Kasumi-1 (cell line): ENCODE results near the gene CCDC57.

ENCODE experiments used
- DNase-seq, 2 experiments: peaks; one replicate each; lab custom pipeline; 2025; lab: John Stamatoyannopoulos, UW

CCDC57 gene

GRCh38 chr17:82246365-82247181 is 33.9 kb upstream of the CCDC57 start:
- peak; percentile 82 to 87 for DNase-seq

DNA sequence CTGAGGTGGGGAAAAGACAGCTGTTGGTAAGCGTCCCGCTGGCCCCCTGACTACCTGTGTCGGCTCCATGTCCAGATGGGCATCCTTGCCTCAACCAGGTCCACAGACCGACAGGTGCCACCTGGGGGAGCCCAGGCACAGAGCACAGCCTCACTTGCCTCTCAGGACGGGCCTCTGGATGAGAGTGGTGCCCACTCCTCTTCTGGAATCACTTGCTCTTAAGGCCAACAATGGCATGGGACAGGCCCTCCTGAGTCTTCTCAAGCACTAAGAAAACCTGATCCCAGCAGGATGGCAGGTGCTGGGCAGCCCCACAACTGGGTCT is 33.4 kb upstream of the CCDC57 start:
- no peak for DNase-seq

GRCh38 chr17:82245134-82246039 is 32.7 kb upstream of the CCDC57 start:
- no peak for DNase-seq

GRCh38 chr17:82244413-82245133 is 31.9 kb upstream of the CCDC57 start:
- peak; percentile 83 to 89 for DNase-seq

- DNase-seq: no peak
Measured at GRCh38 chr17:82243648-82244412, 31.2 kb upstream of the CCDC57 start.

GRCh38 chr17:82242977-82243647 is 30.5 kb upstream of the CCDC57 start:
- DNase-seq: no peak

- DNase-seq: no peak
Measured at GRCh38 chr17:82242698-82242976, 30.0 kb upstream of the CCDC57 start.

DNA sequence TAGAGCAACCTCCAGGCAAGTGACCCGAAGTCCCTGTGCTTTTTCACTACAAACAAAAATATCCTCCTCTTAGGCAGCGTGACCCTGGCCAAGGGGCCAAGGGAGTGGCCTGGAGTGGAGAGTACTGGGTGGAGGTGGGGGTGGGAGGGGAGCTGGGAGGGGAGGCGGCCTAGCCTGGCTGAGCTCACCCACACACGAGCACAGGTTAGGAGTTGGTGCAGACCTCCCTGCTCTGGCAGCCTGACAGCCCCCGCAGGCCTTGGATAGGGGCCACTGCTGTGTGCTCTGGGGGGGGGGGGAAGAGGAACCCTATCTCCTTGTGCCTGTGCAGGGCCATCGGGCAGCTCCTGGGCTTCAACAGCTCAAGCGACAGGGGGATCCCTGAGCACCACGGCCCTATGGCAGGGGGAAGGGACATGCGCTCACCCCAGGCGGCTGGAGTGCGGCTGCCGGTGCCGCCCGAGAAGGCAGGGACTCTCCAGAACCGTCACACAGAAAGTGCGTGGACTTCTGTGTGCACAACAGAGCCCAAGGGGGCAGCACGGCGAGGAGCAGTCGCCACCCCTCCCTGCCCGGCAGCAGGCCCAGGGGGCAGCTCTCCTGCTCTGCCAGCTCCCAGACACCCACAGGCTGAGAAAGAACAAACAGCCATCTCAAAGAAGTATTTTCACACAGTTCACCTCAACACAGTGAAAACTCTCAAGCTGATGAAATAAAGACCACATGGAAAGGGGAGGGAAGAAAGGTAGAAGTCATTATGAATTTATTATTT is 29.5 kb upstream of the CCDC57 start:
- peak; percentile 72 to 81 for DNase-seq

DNA sequence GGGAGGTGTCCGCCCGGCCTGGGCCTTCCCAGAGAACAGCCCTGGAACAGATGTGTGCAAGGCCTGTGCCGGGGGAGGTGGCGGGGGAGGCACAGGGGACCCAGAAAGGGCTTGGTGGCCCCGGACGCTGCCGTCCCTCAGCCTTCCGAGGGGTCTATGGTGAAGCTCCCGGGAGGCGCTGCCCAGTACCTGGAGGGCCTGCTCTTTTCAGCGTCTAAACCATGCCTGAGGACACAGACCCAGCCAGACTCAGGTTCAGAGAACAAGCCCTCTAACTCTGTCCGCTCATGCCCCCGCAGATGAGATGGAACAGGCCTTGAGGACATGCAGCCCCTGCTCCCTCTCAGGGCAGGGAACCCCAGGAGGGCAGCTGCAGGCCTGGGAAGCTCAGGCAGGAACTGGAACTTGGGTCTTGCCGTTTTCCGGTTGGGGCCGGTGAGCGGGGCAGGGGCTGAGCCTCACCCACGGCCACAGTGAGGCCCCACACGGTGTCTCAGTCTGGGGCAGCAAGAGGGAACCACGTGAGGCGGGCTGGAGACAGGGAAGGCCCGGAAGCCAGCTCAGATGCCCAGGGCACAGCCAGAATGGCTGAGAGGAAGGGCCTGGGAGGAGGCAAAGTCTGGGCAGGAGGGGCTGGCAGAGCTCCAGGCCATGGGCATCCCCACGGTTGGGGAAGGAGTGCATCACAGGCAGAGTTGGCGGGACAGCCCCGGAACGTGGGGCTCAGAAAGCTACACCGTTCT is 28.7 kb upstream of the CCDC57 start:
- peak; percentile 86 to 89 for DNase-seq

DNA sequence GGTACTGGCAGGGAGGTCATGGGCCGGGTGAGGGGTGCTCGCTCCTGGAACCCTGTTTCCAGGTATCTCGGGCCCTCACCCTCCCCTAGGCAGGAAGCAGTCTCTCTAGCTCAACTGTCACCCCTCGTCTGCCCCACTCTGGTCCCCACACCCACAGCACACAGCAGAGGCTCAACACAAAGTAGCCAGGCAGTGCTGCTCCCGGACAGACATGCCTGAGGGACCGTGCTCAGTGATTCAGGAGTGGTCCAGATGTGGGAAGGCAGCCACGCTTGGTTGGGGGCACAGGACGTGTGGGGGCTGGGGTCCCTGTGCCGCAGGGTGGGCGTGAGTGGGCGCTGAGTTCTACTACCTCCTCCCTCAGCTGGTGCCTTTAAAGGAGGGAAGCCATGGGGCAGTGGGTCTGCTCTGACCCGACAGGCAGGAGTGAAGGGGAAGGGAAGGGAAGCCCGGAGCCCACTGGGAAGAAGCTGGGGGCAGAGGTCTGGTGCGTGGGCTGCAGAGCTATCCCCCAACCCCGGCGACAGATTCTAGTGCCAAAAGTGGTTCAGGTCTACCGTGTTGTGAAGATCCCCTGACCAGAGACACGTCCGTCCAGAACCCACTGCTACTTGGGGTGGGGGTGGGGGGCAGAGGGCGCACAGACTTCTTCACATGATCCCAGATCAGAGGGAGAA is 28.0 kb upstream of the CCDC57 start:
- no peak for DNase-seq

GRCh38 chr17:82239926-82240505 is 27.4 kb upstream of the CCDC57 start:
- peak in 1 of 2 experiments; percentile 21 for DNase-seq

DNA sequence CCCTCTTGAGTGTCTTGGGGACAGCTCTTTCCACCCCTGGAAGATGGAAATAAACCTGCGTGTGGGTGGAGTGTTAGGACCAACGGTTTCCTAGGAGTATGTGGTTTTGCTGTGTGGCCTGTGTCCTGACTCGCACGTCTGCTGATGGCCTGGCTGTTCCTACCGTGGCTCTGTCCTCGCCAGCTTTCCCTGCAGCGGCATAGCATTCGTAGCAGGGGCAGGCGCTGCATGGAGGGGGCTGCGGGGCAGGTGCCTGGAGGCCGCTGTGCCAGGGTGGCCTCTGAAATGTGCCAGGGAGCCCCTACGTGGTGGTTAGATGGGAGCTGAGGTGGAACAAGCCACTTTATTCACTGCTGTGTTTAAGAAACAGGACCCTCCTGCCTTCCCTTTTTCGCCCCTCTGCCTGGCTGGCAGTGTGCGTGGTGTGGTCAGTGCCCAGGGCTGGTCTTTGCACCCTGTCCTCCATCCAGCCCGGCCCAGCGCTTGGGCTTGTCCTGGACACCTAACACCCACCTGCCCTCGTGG is 26.8 kb upstream of the CCDC57 start:
- no peak for DNase-seq

GRCh38 chr17:82238472-82239201 is 26.0 kb upstream of the CCDC57 start:
- peak; percentile 99 for DNase-seq

- peak; percentile 72 to 77 for DNase-seq
Measured at GRCh38 chr17:82237746-82238471, 25.3 kb upstream of the CCDC57 start.

GRCh38 chr17:82237083-82237745 is 24.6 kb upstream of the CCDC57 start:
- DNase-seq: peak in 1 of 2 experiments; percentile 21

- peak; percentile 80 to 81 for DNase-seq
Measured at GRCh38 chr17:82236142-82236971, 23.7 kb upstream of the CCDC57 start.
